HepG2 (cell line): ENCODE measurements around the gene MAN1B1. TPM values are rescaled to one million over a fixed set of nuclear protein-coding genes. Genes with fewer than 3 reads are reported as not detected.

Experiments used
- ARID3A ChIP-seq: IDR thresholded peaks from 2 replicates; pipeline ENCODE4 v1.6.1; 2012; ENCODE audit warnings: low read depth, low read length, improper control_type of control experiment
- ARNTL ChIP-seq: sonication (generic); formaldehyde crosslinking; IDR thresholded peaks from 2 replicates; pipeline ENCODE4 v1.4.0; 2020; ENCODE audit warnings: mild to moderate bottlenecking, missing genetic modification reagents
- ATF1 ChIP-seq: IDR thresholded peaks from 2 replicates; pipeline ENCODE4 v1.6.1; 2016; ENCODE audit warnings: mild to moderate bottlenecking, control low read depth
- EHMT2 ChIP-seq: fragments of 200-600 bp; sonication (generic); IDR thresholded peaks from 2 replicates; pipeline ENCODE4 v1.7.0; 2017; ENCODE audit warnings: antibody characterized with exemption, low read depth, low read length, borderline replicate concordance
- GABPA ChIP-seq, 2 experiments: IDR thresholded peaks; 2 replicates each; pipeline ENCODE4 v1.6.1; 2011 to 2016; ENCODE audit warnings: low read depth in 2 of 2, low read length in 1 of 2, missing biosample characterization in 1 of 2, missing genetic modification characterization in 1 of 2
- GMEB2 ChIP-seq: IDR thresholded peaks from 2 replicates; pipeline ENCODE4 v1.6.1; 2016; ENCODE audit warnings: missing biosample characterization, missing genetic modification reagents, low read depth
- HNRNPUL1 ChIP-seq: fragments of 200-400 bp; formaldehyde crosslinking; IDR thresholded peaks from 2 replicates; pipeline ENCODE4 v1.6.1; 2017; ENCODE audit warnings: low read depth, mild to moderate bottlenecking, low read length, moderate library complexity
- HOXA7 ChIP-seq: sonication (generic); formaldehyde crosslinking; IDR thresholded peaks from 2 replicates; pipeline ENCODE4 v1.8.1; 2022; ENCODE audit warnings: mild to moderate bottlenecking, missing genetic modification reagents, moderate library complexity
- MAFF ChIP-seq: IDR thresholded peaks from 2 replicates; pipeline ENCODE4 v1.6.1; 2011; ENCODE audit warnings: low read depth, low read length, improper control_type of control experiment
- MLLT10 ChIP-seq: sonication (generic); formaldehyde crosslinking; IDR thresholded peaks from 2 replicates; pipeline ENCODE4 v1.4.0; 2020; ENCODE audit warnings: missing genetic modification reagents
- MLXIP ChIP-seq: sonication (generic); formaldehyde crosslinking; IDR thresholded peaks from 2 replicates; pipeline ENCODE4 v1.9.0; 2021; ENCODE audit warnings: missing genetic modification reagents, borderline replicate concordance
- NFKB2 ChIP-seq: sonication (generic); formaldehyde crosslinking; IDR thresholded peaks from 2 replicates; pipeline ENCODE4 v1.4.0; 2020; ENCODE audit warnings: missing genetic modification reagents, borderline replicate concordance
- NR2F6 ChIP-seq, 2 experiments: IDR thresholded peaks; 2 replicates each; pipeline ENCODE4 v1.6.1; 2016; ENCODE audit warnings: antibody characterized with exemption in 1 of 2, mild to moderate bottlenecking in 1 of 2
- RARA ChIP-seq: IDR thresholded peaks from 2 replicates; pipeline ENCODE4 v1.6.1; 2016; ENCODE audit warnings: missing genetic modification reagents, missing compliant biosample characterization
- SMAD1 ChIP-seq: sonication (generic); formaldehyde crosslinking; IDR thresholded peaks from 2 replicates; pipeline ENCODE4 v1.4.0; 2020; ENCODE audit warnings: missing genetic modification reagents, low read depth, mild to moderate bottlenecking, borderline replicate concordance
- SRF ChIP-seq: IDR thresholded peaks from 2 replicates; pipeline ENCODE4 v1.6.1; 2011; ENCODE audit warnings: mild to moderate bottlenecking, low read depth, low read length, moderate library complexity
- TCF7 ChIP-seq: sonication (generic); IDR thresholded peaks from 2 replicates; pipeline ENCODE4 v1.6.1; 2016; ENCODE audit warnings: antibody characterized with exemption, low read depth
- THYN1 ChIP-seq: sonication (generic); formaldehyde crosslinking; IDR thresholded peaks from 2 replicates; pipeline ENCODE4 v1.8.1; 2023; ENCODE audit warnings: low read depth, mild to moderate bottlenecking, moderate library complexity, missing genetic modification reagents, borderline replicate concordance
- ZFP1 ChIP-seq: IDR thresholded peaks from 2 replicates; pipeline ENCODE4 v1.6.1; 2016
- ZNF205 ChIP-seq: IDR thresholded peaks from 2 replicates; pipeline ENCODE4 v1.6.1; 2018; ENCODE audit warnings: missing biosample characterization, missing genetic modification reagents
- ZNF274 ChIP-seq: sonication (generic); formaldehyde crosslinking; IDR thresholded peaks from 2 replicates; pipeline ENCODE4 v1.5.1; 2020; ENCODE audit warnings: mild to moderate bottlenecking, missing genetic modification reagents
- ZNF441 ChIP-seq: sonication (generic); formaldehyde crosslinking; IDR thresholded peaks from 2 replicates; pipeline ENCODE4 v1.7.0; 2021; ENCODE audit warnings: missing genetic modification reagents, borderline replicate concordance
- ZNF558 ChIP-seq: sonication (generic); formaldehyde crosslinking; IDR thresholded peaks from 2 replicates; pipeline ENCODE4 v1.9.0; 2022; ENCODE audit warnings: mild to moderate bottlenecking, missing genetic modification reagents, borderline replicate concordance
- ZNF775 ChIP-seq: sonication (generic); formaldehyde crosslinking; IDR thresholded peaks from 2 replicates; pipeline ENCODE4 v1.4.0; 2020; ENCODE audit warnings: missing genetic modification reagents, mild to moderate bottlenecking, moderate library complexity, borderline replicate concordance
- ZNF776 ChIP-seq: sonication (generic); formaldehyde crosslinking; IDR thresholded peaks from 2 replicates; pipeline ENCODE4 v1.4.0; 2020; ENCODE audit warnings: mild to moderate bottlenecking, missing genetic modification reagents
- polyA plus RNA-seq, 8 experiments: library from polyadenylated mRNA; depleted of rRNA in 3 of 8; stranded (reverse) in 7 of 8; unstranded in 1 of 8; fragments of >200 nt; fragmentation: Illumina TruSeq in 4 of 8; extraction: Trizol in 4 of 8; gene quantifications; 2 replicates each; pipeline versions ENCODE4 v1.2.1 to v1.2.3, GENCODE V29; 2011 to 2016; ENCODE audit warnings: low read depth in 4 of 8, missing spikeins in 1 of 8, mixed read lengths in 1 of 8; ENCODE audit not compliant: insufficient read depth in 1 of 8
- total RNA-seq, 5 experiments: library from RNA; depleted of rRNA; stranded (reverse); fragments of >200 nt; fragmentation: Illumina TruSeq; extraction: Trizol; gene quantifications; 2 replicates each; pipeline ENCODE4 v1.2.3, GENCODE V29; 2016; ENCODE audit warnings: low read depth in 1 of 5

The MAN1B1 gene
- total and polyA plus RNA-seq, 2 of the 13 experiments (the other 11 are each of a cell fraction or from before 2014, with no cell fraction given) = 48.9 to 59.5 TPM

- TF ChIP-seq SMAD1 (CRISPR knock-in tag) (peak; percentile 50; the same call in 1 of the 2 replicates), THYN1 (no peak), ARNTL (no peak), HNRNPUL1 (no peak), ZNF274 (CRISPR knock-in tag) (0 out of 2 replicates have a peak, but pooled peaks have one; percentile 26), HOXA7 (CRISPR knock-in tag) (no peak), MLXIP (CRISPR knock-in tag) (no peak), ZNF776 (CRISPR knock-in tag) (peak; percentile 70; the same call in 1 of the 2 replicates), ZFP1 (CRISPR knock-in tag) (no peak), SRF (no peak), ARID3A (no peak), NFKB2 (CRISPR knock-in tag) (peak; percentile 62; the same call in 1 of the 2 replicates), NR2F6 (IDR thresholded peaks at IDR 0.05) (no peak), NR2F6 (CRISPR knock-in tag; IDR thresholded peaks at IDR 0.05) (peak; percentile 42; the same call in 1 of the 2 replicates), ZNF441 (CRISPR knock-in tag) (no peak; the same call in 1 of the 2 replicates), MLLT10 (no peak), MAFF (no peak), RARA (CRISPR knock-in tag) (no peak; the same call in 1 of the 2 replicates), ZNF205 (no peak), ZNF775 (CRISPR knock-in tag) (no peak), ATF1 (CRISPR knock-in tag) (no peak), TCF7 (no peak), EHMT2 (no peak), ZNF558 (peak; percentile 57; the same call in 1 of the 2 replicates), GABPA (IDR thresholded peaks at IDR 0.05; ENCODE audit: low read depth, low read length) (no peak), GABPA (CRISPR knock-in tag; IDR thresholded peaks at IDR 0.05; ENCODE audit: low read depth) (no peak), GMEB2 (CRISPR knock-in tag) (peak; percentile 90)
These were observed 42.8 kb downstream of the MAN1B1 start (continued) for GRCh38 chr9:137129456-137130175.
